HepG2 (cell line): ENCODE results near the gene C5orf52. TPM values are rescaled to one million over a fixed set of nuclear protein-coding genes. Genes with fewer than 3 reads are reported as not detected.

Source experiments
- ATAC-seq: fragments of 200-7000 bp; cut with Tn5 transposase; 3 replicates; pipeline ENCODE4 v1.9.1; 2020; ENCODE audit warnings: mild to moderate bottlenecking, moderate library complexity
- BruUV-seq: library from RNA; stranded (reverse); fragments of 400-500 nt; replicated peaks from 2 replicates; lab custom pipeline; 2021; lab: Mats Ljungman, UMichigan
- CTCF ChIA-PET: fragments of 300-600 bp; formaldehyde crosslinking; extraction: SDS; loops from one replicate; lab custom pipeline; 2021; ENCODE audit warnings: low total read pairs, inconsistent platforms, low intra/inter-chr PET ratio; lab: Yijun Ruan, JAX
- POLR2A ChIA-PET: fragments of 350-600 bp; sonication (Branson Sonifier 250); formaldehyde crosslinking; loops from one replicate; lab custom pipeline; 2020; ENCODE audit warnings: antibody characterized with exemption, inconsistent platforms; lab: Yijun Ruan, JAX
- DNase-seq: peaks from one replicate; pipeline ENCODE4 v3.0.0-alpha.2; 2015; ENCODE audit warnings: low spot score
- FAIRE-seq: peaks from 3 replicates; lab custom pipeline; 2011; peaks lifted over from hg19 to GRCh38; lab: Jason Lieb, UNC
- H2AFZ ChIP-seq: one replicate; pipeline ENCODE4 v1.6.1; 2011; ENCODE audit warnings: low read length, inconsistent platforms
- H3K27ac ChIP-seq: fragments of 300-600 bp; 3 replicates; pipeline ENCODE4 v1.8.0; 2011; ENCODE audit warnings: mixed run types, mild to moderate bottlenecking, mixed read lengths, low read length, inconsistent platforms; ENCODE audit not compliant: insufficient read depth; ENCODE audit errors: extremely low read length
- H3K27me3 ChIP-seq, 2 experiments: fragments of 200-600 bp in 1 of 2; 2 replicates in 1 of 2; 3 replicates in 1 of 2; pipeline versions ENCODE4 v1.6.0 to v1.8.0; 2011; ENCODE audit warnings: low read length in 2 of 2, mild to moderate bottlenecking in 2 of 2, moderate library complexity in 2 of 2, inconsistent platforms in 1 of 2; ENCODE audit not compliant: insufficient read depth in 2 of 2, control insufficient read depth in 1 of 2
- H3K36me3 ChIP-seq, 2 experiments: fragments of 200-600 bp in 1 of 2; replicated peaks in 1 of 2; 2 replicates in 1 of 2; 3 replicates in 1 of 2; pipeline versions ENCODE4 v1.5.1 to v1.8.0; 2011; ENCODE audit warnings: low read length in 2 of 2, inconsistent platforms in 1 of 2; ENCODE audit not compliant: insufficient read depth in 2 of 2, control insufficient read depth in 1 of 2
- H3K4me1 ChIP-seq: 2 replicates; pipeline ENCODE4 v1.5.1; 2012; ENCODE audit warnings: low read length, inconsistent platforms; ENCODE audit not compliant: insufficient read depth
- H3K4me2 ChIP-seq: 2 replicates; pipeline ENCODE4 v1.6.0; 2011; ENCODE audit warnings: low read depth, low read length, inconsistent platforms
- H3K4me3 ChIP-seq, 3 experiments: fragments of 200-600 bp in 1 of 3; sonication (generic), shearing (Covaris generic) in 1 of 3; replicated peaks in 1 of 3; 2 replicates each; pipeline ENCODE4 v1.5.1; 2011 to 2016; ENCODE audit warnings: low read length in 3 of 3, inconsistent platforms in 2 of 3, low read depth in 2 of 3, mild to moderate bottlenecking in 2 of 3, control low read depth in 1 of 3, mixed read lengths in 1 of 3; ENCODE audit not compliant: insufficient read depth in 1 of 3
- H3K79me2 ChIP-seq: one replicate; pipeline ENCODE4 v1.6.1; 2011; ENCODE audit warnings: low read length, inconsistent platforms; ENCODE audit not compliant: insufficient read depth
- H3K9ac ChIP-seq: 2 replicates; pipeline ENCODE4 v1.6.0; 2011; ENCODE audit warnings: mild to moderate bottlenecking, low read depth, low read length, inconsistent platforms; ENCODE audit not compliant: insufficient read depth
- H3K9me3 ChIP-seq: 2 replicates; pipeline ENCODE4 v1.5.1; 2012; ENCODE audit warnings: mild to moderate bottlenecking, low read length
- H4K20me1 ChIP-seq: 2 replicates; pipeline ENCODE4 v1.6.0; 2011; ENCODE audit warnings: inconsistent platforms, mild to moderate bottlenecking, low read length, moderate library complexity; ENCODE audit not compliant: insufficient read depth
- BHLHE40 ChIP-seq: IDR thresholded peaks from 2 replicates; pipeline ENCODE4 v1.6.1; 2011; ENCODE audit warnings: low read length, improper control_type of control experiment
- CAMTA2 ChIP-seq: sonication (generic); formaldehyde crosslinking; IDR thresholded peaks from 2 replicates; pipeline ENCODE4 v1.4.0; 2020; ENCODE audit warnings: mild to moderate bottlenecking, missing genetic modification reagents, borderline replicate concordance
- ELK4 ChIP-seq: sonication (generic); formaldehyde crosslinking; IDR thresholded peaks from 2 replicates; pipeline ENCODE4 v1.9.0; 2021; ENCODE audit warnings: missing genetic modification reagents, borderline replicate concordance
- GFI1 ChIP-seq: sonication (generic); formaldehyde crosslinking; IDR thresholded peaks from 2 replicates; pipeline ENCODE4 v1.5.0; 2020; ENCODE audit warnings: missing genetic modification reagents, mild to moderate bottlenecking, borderline replicate concordance
- HNRNPH1 ChIP-seq: fragments of 200-400 bp; formaldehyde crosslinking; optimal IDR thresholded peaks from 2 replicates; pipeline ENCODE3; 2017; ENCODE audit warnings: mild to moderate bottlenecking, low read depth, low read length
- LCORL ChIP-seq, 2 experiments: fragments of 450-650 bp in 1 of 2; sonication (generic) in 1 of 2; formaldehyde crosslinking in 1 of 2; IDR thresholded peaks; 2 replicates each; pipeline versions ENCODE4 v1.5.0 to v1.6.1; 2017 to 2020; ENCODE audit warnings: antibody characterized with exemption in 1 of 2, missing genetic modification reagents in 1 of 2
- NKX3-1 ChIP-seq: sonication (generic); formaldehyde crosslinking; IDR thresholded peaks from 2 replicates; pipeline ENCODE4 v1.5.0; 2020; ENCODE audit warnings: missing genetic modification reagents
- POLR2AphosphoS5 ChIP-seq: IDR thresholded peaks from 2 replicates; pipeline ENCODE4 v1.6.1; 2012; ENCODE audit warnings: low read depth, low read length
- ZBTB10 ChIP-seq: sonication (generic); formaldehyde crosslinking; IDR thresholded peaks from 2 replicates; pipeline ENCODE4 v1.4.0; 2020; ENCODE audit warnings: missing genetic modification reagents, borderline replicate concordance
- ZBTB39 ChIP-seq: sonication (generic); formaldehyde crosslinking; IDR thresholded peaks from 2 replicates; pipeline ENCODE4 v1.5.0; 2020; ENCODE audit warnings: missing genetic modification reagents
- ZNF138 ChIP-seq: sonication (generic); formaldehyde crosslinking; IDR thresholded peaks from 2 replicates; pipeline ENCODE4 v1.5.0; 2020; ENCODE audit warnings: mild to moderate bottlenecking, low read depth, missing genetic modification reagents
- ZNF20 ChIP-seq: sonication (generic); formaldehyde crosslinking; IDR thresholded peaks from 2 replicates; pipeline ENCODE4 v1.4.0; 2020; ENCODE audit warnings: mild to moderate bottlenecking, moderate library complexity, missing genetic modification reagents
- ZNF335 ChIP-seq: sonication (generic); formaldehyde crosslinking; IDR thresholded peaks from 2 replicates; pipeline ENCODE4 v1.4.0; 2020; ENCODE audit warnings: missing genetic modification reagents
- ZNF350 ChIP-seq: sonication (generic); formaldehyde crosslinking; IDR thresholded peaks from 2 replicates; pipeline ENCODE4 v1.4.0; 2020; ENCODE audit warnings: mild to moderate bottlenecking, low read depth, missing genetic modification reagents, borderline replicate concordance
- ZNF501 ChIP-seq: sonication (generic); formaldehyde crosslinking; IDR thresholded peaks from 2 replicates; pipeline ENCODE4 v1.5.1; 2020; ENCODE audit warnings: mild to moderate bottlenecking, moderate library complexity, missing genetic modification reagents
- WGBS: methylation state at CpG from one replicate; pipeline ENCODE4 v1.1.6; 2017; ENCODE audit warnings: low lambda C conversion rate; 5-methylcytosine and 5-hydroxymethylcytosine counted together
- in situ Hi-C: cut with HindIII; loops from 2 replicates; pipeline ENCODE4 v1.10.0; 2017; ENCODE audit warnings: low pct_unique_long_range_greater_than_20kb; ENCODE audit not compliant: extremely low pct_ligation_motif_present
- intact Hi-C: fragments of 100-400 bp; cut with micrococcal nuclease; formaldehyde crosslinking; loops from one replicate; pipeline ENCODE4 v1.10.0; 2022; ENCODE audit not compliant: unreplicated experiment
- polyA plus RNA-seq, 8 experiments: library from polyadenylated mRNA; depleted of rRNA in 3 of 8; stranded (reverse) in 7 of 8; unstranded in 1 of 8; fragments of >200 nt; fragmentation: Illumina TruSeq in 4 of 8; extraction: Trizol in 4 of 8; gene quantifications; 2 replicates each; pipeline versions ENCODE4 v1.2.1 to v1.2.3, GENCODE V29; 2011 to 2016; ENCODE audit warnings: low read depth in 4 of 8, missing spikeins in 1 of 8, mixed read lengths in 1 of 8; ENCODE audit not compliant: insufficient read depth in 1 of 8
- total RNA-seq, 5 experiments: library from RNA; depleted of rRNA; stranded (reverse); fragments of >200 nt; fragmentation: Illumina TruSeq; extraction: Trizol; gene quantifications; 2 replicates each; pipeline ENCODE4 v1.2.3, GENCODE V29; 2016; ENCODE audit warnings: low read depth in 1 of 5

Gene C5orf52
- total and polyA plus RNA-seq, 2 of the 13 experiments (the other 11 are each of a cell fraction or from before 2014, with no cell fraction given), result not detected

GRCh38 chr5:157680239-157680638 is 8.9 kb downstream of the C5orf52 start (continued):
- no peak for TF ChIP-seq ZBTB39

GRCh38 chr5:157681048-157681447 is 9.7 kb downstream of the C5orf52 start:
- ChIA-PET CTCF (no interaction called here), POLR2A (no interaction called here)
- Histone ChIP-seq H3K9me3 (no peaks in the 10 kb centered on the region), H3K27ac (no peak overlapping the region)
- no TSS peak for BruUV-seq
- WGBS, result 7% methylated on average over 2 of the region's 4 CpGs
- FAIRE-seq, result no peak
- TF ChIP-seq NKX3-1 (CRISPR knock-in tag) (no peak), ELK4 (CRISPR knock-in tag) (no peak), ZNF20 (CRISPR knock-in tag) (no peak), POLR2AphosphoS5 (no peak), ZNF350 (CRISPR knock-in tag) (no peak), BHLHE40 (no peak), ZBTB10 (CRISPR knock-in tag) (no peak), LCORL (IDR thresholded peaks at IDR 0.05) (no peak), LCORL (CRISPR knock-in tag; IDR thresholded peaks at IDR 0.05) (no peak), CAMTA2 (no peak), ZNF335 (no peak), GFI1 (CRISPR knock-in tag) (no peak), ZNF138 (CRISPR knock-in tag) (no peak), HNRNPH1 (no peak), ZNF501 (no peak)
- TF ChIP-seq, all 625 proteins: peak for 0
- in situ Hi-C loops, result no loop called here
- Histone ChIP-seq H3K27me3 (no peaks in the 10 kb centered on the region), H3K79me2 (no peaks in the 10 kb centered on the region), H3K4me2 (no peak overlapping the region), H3K9ac (no peak overlapping the region), H3K4me1 (peaks cover 2% of the 10 kb centered on the region), H3K4me3 (no peak overlapping the region), H4K20me1 (no peaks in the 10 kb centered on the region), H3K36me3 (no peaks in the 10 kb centered on the region), H2AFZ (no peak overlapping the region)
- ATAC-seq (no peak), DNase-seq (no peak)
- intact Hi-C loops, result no loop called here
